GM19099 (cell line): ENCODE data around the gene MFSD11.

ENCODE experiments used
- POLR2A ChIP-seq: IDR thresholded peaks from 3 replicates; pipeline ENCODE4 v1.6.1; 2011; ENCODE audit warnings: low read depth; ENCODE audit not compliant: insufficient read length; ENCODE audit errors: extremely low read depth

The MFSD11 gene

DNA sequence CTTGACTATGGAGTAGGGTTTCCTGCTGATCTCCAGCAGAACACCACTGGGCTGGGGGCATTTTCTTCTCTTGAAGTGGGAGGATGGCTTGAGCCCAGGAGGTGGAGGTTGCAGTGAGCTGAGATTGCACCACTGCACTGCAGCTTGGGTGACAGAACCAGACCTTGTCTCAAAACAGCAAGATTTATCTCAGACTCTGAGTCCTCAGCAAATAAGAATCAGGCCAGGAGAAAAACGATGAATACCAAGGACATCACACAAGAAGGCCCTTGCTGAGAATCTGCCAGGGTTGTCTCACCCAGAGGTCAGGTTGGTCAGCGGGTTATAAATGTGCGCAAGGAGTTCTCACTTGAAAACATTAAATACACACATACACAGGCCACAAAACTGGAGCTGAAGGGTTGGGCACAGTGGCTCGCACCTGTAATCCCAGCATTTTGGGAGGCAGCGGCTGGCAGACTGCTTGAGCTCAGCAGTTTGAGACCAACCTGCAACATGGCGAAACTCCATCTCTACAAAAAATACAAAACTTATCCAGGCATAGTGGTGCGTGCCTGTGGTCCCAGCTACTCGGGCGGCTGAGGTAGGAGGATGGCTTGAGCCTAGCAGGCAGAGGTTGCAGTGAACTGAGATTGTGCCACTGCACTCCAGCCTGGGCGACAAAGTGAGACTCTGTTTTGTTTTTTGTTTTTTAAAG is 34.8 kb upstream of the MFSD11 start:
- TF ChIP-seq POLR2A: no peak

DNA sequence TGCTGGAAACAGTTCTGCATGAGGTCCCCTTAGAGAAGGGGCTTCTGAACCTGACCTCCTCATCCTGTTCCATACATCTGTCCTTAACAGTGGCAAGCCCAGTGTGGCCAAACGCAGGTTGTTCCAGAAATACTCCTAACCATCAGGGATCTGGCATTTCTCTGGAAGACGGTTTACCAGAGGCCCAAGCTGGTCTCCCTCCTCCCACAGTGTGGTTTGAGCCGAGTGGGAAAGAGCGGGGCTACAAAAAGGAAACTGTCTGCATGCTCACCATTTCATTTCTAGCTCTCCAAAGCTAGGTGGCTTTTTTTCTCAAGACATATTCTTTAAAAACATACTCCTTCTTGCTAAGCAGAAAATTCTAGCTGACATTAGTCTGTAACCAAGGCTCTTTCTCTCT is 33.1 kb upstream of the MFSD11 start:
- no peak for TF ChIP-seq POLR2A

DNA sequence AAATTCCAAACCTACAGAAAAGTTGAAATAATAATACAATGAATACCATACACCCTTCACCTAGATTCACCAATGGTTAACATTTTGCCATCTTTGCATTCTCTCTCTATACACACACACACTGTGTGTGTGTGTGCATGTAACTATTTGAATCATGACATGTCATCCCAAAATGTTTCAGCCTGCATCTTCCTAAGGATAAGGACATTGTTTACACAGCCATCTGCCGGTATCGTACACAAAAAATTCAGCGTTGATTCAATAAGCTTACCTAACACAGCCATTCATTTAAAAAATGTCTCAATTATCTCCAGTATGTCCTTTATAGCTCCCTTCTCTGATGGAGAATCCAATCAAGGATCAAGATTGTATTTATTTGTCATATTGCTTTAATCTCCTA is 31.1 kb upstream of the MFSD11 start:
- no peak for TF ChIP-seq POLR2A

DNA sequence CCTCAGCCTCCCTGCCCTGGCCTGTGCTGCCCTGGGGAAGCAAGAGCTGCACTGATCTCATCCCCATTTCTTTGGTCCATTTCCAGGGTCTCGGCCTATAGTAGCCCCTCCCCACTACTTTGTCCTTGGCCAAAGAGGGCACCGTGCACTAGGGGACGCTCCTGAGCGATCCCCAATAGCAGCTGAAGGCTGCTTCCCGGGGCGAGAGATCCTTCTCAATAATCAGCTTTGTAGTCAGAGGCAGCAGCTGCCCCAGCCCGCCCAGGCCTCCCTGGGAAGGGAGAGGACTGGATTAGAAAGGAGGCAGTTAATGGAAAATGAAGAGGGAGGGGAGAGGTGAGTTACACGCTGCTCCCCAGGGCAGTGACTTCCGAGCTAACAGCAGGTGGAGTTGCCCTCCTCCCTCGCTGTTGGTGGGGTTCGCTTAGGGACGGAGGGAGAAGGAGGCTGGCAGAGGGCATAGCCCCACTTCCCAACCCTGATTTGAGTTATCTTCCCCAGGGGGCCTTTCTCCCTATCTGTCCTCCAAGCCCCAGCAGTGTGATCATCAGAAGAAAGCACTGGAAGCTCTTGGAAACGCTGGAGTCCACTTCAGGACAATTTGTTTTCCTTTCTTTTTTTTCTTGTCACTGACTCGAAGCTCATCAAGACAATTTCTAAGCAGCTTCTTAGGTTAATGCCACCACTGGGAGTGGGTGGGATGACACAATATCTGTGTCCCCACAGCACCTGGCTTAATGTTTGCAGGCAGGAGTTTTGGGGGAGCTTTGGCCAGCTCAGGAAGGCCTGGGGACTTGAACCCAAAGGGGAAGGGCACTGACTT is 29.7 kb upstream of the MFSD11 start:
- no peak for TF ChIP-seq POLR2A

DNA sequence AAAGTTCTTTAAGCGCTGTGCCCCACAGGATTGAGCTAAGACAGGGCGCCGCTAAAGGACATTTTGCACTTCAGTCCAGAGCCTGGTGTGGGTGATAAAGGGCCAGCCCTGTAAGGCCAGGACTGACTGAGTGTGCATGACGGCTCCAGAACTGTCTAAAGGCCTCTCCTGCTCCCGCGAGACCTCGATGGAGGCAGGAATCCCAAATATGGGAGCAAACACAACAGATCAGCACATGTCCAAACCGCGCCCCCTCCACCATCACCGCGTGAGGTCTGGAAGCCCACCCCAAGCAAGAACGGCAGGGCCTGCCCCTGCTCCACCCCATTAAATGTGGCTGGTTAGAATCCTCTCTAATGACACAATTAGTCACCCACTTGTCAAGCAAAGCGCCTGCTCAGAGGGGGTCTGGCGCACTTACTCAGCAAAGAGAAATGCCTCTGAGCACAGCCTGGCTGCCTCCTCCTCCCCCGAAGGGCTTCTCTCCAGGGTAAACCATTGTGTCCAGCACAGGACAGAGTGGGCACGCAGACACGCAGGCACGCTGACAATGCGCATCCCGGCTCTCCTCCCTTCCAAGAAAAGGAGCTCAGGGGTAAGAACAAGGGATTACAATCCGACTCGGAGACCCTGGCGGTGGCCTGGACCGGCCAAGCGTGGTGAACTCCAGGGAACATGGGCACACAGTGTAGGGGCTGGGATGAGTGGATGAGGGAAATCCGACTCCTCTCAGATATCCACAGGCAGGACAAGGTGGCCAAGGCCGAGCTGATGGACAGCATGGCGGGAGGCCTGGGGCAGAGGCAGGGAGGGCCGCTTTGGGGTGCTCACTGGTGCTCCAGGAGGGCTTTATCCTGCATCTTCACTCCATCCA is 28.6 kb upstream of the MFSD11 start:
- TF ChIP-seq POLR2A: no peak

DNA sequence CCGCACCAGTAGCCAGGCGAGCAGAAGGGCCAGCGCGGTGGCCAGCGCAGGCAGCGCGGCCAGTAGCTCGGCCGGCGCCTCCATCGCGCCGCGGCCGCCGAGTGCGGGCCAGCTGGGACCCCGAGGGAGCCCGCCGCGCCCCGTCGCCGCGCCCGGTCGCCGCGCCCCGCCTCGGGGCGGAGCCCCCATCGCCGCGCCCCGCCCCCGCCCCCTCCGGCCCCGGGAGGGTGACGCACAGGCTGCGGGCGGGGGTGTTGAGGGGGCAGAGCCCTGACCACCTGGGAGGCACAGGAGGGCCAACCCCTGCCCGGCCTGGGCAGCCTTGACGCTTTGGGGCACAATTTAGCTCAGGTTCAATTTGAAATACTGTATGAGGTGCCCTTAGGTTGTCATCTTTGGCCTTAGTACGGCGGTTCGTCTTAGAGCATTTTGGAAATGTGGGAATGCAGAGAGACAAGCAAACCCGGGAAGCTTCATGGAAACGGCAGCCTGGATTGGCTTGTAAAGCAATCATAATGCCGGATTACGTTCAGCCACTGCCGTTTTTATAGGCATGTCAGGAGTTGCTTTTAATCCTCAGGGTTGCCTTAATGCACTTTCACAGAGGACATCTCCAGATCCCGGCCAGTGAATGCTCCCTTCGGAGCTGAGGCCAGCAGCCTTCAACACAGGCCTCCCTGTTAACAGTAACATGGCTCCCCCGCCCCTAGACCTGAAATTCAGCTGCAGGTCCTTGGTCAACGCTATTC is 26.9 kb upstream of the MFSD11 start, which contains the start of gene MXRA7:
Gene MXRA7, minus strand, starts transcription at position 103 of the 749 bp plus-strand sequence. Its CDS starts 19 bp downstream, at position 84.
- TF ChIP-seq POLR2A: no peak

DNA sequence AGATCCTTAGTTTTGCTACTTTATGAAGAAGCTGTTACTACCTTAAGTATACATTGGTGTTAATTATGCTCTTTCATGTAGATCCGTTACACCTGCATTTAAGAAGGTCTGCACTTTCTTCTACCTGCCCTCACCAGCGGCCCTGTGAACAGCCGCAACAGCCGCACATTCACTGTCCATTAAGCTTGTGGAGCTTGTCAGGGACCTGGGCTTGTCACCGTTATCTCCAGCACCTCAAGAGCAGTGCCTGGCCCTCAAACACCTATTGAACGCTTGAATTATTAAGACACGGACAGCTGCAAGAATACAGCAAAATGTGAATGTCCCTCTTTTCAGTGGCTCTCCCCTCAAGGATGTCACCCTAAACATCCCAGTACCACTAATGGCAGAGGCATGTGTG is 24.2 kb upstream of the MFSD11 start:
- no peak for TF ChIP-seq POLR2A

DNA sequence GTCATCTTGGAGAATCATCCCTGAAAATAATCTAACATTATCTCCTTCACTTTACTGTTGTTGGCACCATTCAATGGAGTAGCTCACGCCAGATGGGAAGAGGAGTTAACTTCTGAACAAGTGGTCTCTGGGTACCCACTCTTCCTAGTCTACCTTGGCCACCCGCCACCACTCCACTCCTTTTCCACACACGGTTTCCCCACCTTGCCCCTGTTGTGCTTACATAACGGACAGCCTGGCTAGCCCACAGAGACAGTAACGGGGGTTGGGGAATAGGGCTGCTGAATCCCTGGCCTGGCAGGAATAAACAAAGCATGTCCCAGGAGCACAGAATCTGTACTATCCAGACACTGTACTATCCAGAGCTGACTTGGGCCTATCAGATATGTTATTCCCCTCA is 23.6 kb upstream of the MFSD11 start:
- TF ChIP-seq POLR2A: no peak

DNA sequence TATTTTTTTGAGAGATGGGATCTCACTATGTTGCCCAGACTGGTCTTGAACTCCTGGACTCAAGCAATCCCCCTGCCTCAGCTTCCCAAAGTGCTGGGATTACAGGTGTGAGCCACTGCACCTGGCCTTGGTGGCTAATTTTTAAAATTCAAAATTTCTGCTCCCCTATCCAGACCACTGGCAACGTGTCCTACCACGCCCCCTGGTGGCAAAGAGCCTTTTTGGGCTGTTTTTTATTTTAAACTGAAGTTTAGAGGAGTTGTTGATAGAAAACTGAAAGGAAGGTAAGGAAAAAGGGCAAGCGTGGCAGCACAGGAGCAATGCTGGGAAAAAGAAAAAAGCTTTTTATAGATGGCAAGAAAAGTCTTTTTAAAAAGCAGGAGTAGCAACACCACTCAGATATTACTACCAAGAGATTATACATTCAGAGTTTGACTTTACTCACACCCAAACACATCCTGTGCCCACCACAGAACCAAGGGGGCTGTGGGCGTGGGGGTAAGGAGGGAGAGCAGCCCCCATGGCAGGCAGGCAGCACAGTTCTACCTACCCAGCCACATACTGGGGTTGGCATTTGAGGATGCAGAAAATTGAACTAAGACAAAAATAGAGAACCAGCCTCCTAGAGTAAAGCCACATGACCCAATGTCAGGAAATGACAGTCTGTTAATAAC is 23.0 kb upstream of the MFSD11 start:
- TF ChIP-seq POLR2A: no peak

DNA sequence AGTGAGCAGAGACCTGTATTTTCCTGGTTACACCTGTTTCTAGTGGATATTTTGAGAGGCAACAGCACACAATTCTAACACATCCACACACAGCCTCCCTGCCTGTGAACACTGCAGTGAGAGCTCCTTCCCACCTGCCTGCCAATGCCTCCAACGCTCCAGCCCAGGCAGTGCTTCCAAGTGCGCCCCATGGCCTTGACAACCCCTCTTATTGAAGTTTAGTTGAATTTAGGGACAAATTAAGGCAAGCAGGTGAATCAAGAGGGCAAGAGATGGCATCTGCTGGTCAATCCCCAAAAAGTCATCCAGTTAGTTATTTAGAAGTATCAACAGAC is 22.5 kb upstream of the MFSD11 start:
- TF ChIP-seq POLR2A: no peak

DNA sequence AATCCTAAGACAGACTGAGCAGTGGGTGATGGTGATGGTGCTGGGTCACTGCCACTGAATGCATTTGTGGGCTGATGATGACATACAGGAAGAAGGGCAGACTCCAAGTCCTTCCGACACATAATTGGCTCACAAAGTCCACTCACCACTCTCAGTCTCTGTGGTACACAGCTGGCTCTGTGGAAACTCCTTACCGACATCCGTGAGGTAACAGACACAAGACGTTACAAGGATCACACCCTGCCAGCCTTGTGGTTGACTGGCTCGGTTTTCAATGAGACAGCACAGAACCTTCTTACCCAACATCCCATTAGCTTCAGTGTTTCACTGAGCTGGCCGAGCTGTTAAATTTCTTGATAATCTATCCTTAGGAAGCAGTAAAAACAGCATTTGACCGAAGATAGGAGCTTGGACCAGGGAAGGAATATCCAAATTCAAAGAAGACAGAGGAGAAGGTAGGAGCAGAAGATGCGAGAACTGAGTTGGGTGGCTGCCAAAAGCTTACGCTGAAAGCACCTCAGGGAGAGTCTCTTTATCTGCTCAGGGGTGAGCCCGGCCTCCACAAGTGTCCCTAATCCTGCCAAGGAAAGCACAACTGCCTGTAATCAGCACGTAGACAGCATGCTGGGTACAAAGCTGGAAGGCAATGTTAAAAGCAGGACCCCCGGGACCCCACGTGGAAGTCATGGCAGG is 21.6 kb upstream of the MFSD11 start:
- TF ChIP-seq POLR2A: no peak

DNA sequence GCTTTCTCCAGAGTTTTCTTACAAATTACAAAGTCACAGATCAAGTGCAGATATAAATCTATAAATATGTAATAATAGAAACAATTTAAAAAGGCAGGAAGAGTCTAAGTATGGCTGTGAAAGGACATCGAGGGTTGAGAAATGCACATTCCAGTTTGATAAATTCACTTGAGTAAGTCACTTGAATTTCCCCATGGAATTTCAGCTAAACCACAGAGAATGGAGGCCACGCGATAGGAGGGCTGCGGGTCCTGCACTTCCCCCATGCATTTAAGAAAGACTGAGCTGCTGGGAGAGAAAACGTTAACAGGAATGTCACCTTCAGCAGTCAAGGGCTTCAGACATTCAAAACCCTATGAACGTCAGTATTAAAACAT is 21.1 kb upstream of the MFSD11 start:
- no peak for TF ChIP-seq POLR2A

DNA sequence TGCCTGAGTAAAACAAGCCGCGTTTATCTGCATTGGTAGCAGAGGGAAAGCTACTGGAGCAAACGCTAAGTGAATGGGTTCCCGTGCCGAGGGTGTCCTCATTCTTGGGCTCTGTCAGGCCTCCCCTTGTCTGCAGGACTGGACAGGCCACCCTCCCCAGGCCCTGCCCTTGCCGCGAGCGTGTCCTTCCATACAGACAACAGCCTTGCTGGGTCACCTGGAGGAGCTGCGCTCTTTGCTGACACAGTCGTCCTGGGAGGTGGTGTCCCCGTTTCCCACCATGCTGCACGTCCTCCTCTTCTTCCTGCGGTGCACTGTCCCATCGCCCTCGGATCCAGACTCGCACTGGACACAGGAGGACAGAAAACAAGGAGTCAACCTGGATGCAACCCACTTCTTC is 19.4 kb upstream of the MFSD11 start:
- TF ChIP-seq POLR2A: no peak

DNA sequence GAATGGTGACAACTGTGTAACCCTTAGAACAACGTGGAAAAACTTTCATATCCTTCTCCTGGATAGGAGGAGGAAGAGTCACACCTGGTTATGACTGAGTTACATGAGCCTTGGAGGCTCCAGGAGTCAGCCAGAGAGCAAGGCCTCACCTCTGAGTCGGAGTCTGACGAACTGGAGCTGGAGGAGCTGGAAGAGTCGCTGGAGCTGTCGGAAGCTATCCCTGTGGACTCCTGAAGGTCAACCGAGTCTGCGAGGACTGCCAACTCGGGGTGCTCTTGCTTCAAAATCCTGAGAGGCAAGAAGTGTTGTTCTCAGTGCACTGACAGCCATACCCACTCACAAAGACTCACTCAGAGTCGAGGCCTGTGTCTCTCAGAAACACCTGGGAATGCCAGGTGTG is 17.7 kb upstream of the MFSD11 start:
- no peak for TF ChIP-seq POLR2A
